ENCODE results near the gene NKPD1.

NKPD1 gene

GRCh38 chr19:45158503-45159209 lies 2.1 kb downstream of the NKPD1 start:
- Histone ChIP-seq H2AFZ (ENCODE audit: low read length) (no peak overlapping the region), H3K27me3 (replicated peaks; ENCODE audit: insufficient read depth, low read length) (peaks cover 42% of the 10 kb centered on the region), H3K79me2 (ENCODE audit: low read length) (no peaks in the 10 kb centered on the region), H3K4me1 (ENCODE audit: low read length) (no peaks in the 10 kb centered on the region), H3K9me2 (replicated peaks; ENCODE audit: insufficient read depth, low read length) (no peaks in the 10 kb centered on the region), H3K36me3 (replicated peaks; ENCODE audit: insufficient read depth, low read length) (no peaks in the 10 kb centered on the region), H3K4me2 (ENCODE audit: low read depth, low read length) (no peak overlapping the region), H3K4me3 (ENCODE audit: low read length) (no peak overlapping the region), H3K27ac (ENCODE audit: low read length) (no peak overlapping the region), H3F3A (ENCODE audit: insufficient read depth, low read length) (no peaks in the 10 kb centered on the region), H3K9ac (ENCODE audit: low read length) (no peak overlapping the region), H4K20me1 (ENCODE audit: insufficient read depth, low read length) (no peaks in the 10 kb centered on the region), H3K9me3 (replicated peaks; ENCODE audit: insufficient read depth, low read length) (no peaks in the 10 kb centered on the region)
- no peak for TF ChIP-seq EZH2 (optimal IDR thresholded peaks at IDR 0.05; ENCODE audit: low read depth, low read length)
- no peak for TF ChIP-seq CTCF (IDR thresholded peaks at IDR 0.05; ENCODE audit: low read length)
- TF ChIP-seq EZH2phosphoT487 (IDR thresholded peaks at IDR 0.05; ENCODE audit: low read length) = no peak
- no peak for DNase-seq

- H3K27ac ChIP-seq (ENCODE audit: low read length) = no peak overlapping the region
- H3F3A ChIP-seq (ENCODE audit: insufficient read depth, low read length) = no peaks in the 10 kb centered on the region
- no peaks in the 10 kb centered on the region for H3K4me1 ChIP-seq (ENCODE audit: low read length)
- H3K9ac ChIP-seq (ENCODE audit: low read length) = no peak overlapping the region
- no peaks in the 10 kb centered on the region for H3K9me3 ChIP-seq (replicated peaks; ENCODE audit: insufficient read depth, low read length)
- H3K9me2 ChIP-seq (replicated peaks; ENCODE audit: insufficient read depth, low read length) = no peaks in the 10 kb centered on the region
- DNase-seq = no peak
- no peaks in the 10 kb centered on the region for H3K36me3 ChIP-seq (replicated peaks; ENCODE audit: insufficient read depth, low read length)
- no peak for TF ChIP-seq CTCF (IDR thresholded peaks at IDR 0.05; ENCODE audit: low read length)
- no peak for TF ChIP-seq EZH2 (optimal IDR thresholded peaks at IDR 0.05; ENCODE audit: low read depth, low read length)
- no peak for TF ChIP-seq EZH2phosphoT487 (IDR thresholded peaks at IDR 0.05; ENCODE audit: low read length)
- no peak overlapping the region for H3K4me3 ChIP-seq (ENCODE audit: low read length)
- no peak overlapping the region for H2AFZ ChIP-seq (ENCODE audit: low read length)
- no peak overlapping the region for H3K4me2 ChIP-seq (ENCODE audit: low read depth, low read length)
- H3K27me3 ChIP-seq (replicated peaks; ENCODE audit: insufficient read depth, low read length) = peaks cover 36% of the 10 kb centered on the region
- no peaks in the 10 kb centered on the region for H3K79me2 ChIP-seq (ENCODE audit: low read length)
- no peaks in the 10 kb centered on the region for H4K20me1 ChIP-seq (ENCODE audit: insufficient read depth, low read length)
Observed at GRCh38 chr19:45156751-45157150, 4.0 kb downstream of the NKPD1 start.

- Histone ChIP-seq H3K4me2 (ENCODE audit: low read depth, low read length) (no peak overlapping the region), H3F3A (ENCODE audit: insufficient read depth, low read length) (no peaks in the 10 kb centered on the region), H3K36me3 (replicated peaks; ENCODE audit: insufficient read depth, low read length) (no peaks in the 10 kb centered on the region), H3K4me1 (ENCODE audit: low read length) (no peaks in the 10 kb centered on the region), H3K27me3 (replicated peaks; ENCODE audit: insufficient read depth, low read length) (peaks cover 30% of the 10 kb centered on the region), H4K20me1 (ENCODE audit: insufficient read depth, low read length) (no peaks in the 10 kb centered on the region), H3K9ac (ENCODE audit: low read length) (no peak overlapping the region), H3K27ac (ENCODE audit: low read length) (no peak overlapping the region), H3K4me3 (ENCODE audit: low read length) (no peak overlapping the region), H3K9me2 (replicated peaks; ENCODE audit: insufficient read depth, low read length) (no peaks in the 10 kb centered on the region), H3K9me3 (replicated peaks; ENCODE audit: insufficient read depth, low read length) (no peaks in the 10 kb centered on the region), H2AFZ (ENCODE audit: low read length) (no peak overlapping the region), H3K79me2 (ENCODE audit: low read length) (no peaks in the 10 kb centered on the region)
- DNase-seq = no peak
- TF ChIP-seq EZH2 (optimal IDR thresholded peaks at IDR 0.05; ENCODE audit: low read depth, low read length) = no peak
- no peak for TF ChIP-seq CTCF (IDR thresholded peaks at IDR 0.05; ENCODE audit: low read length)
- TF ChIP-seq EZH2phosphoT487 (IDR thresholded peaks at IDR 0.05; ENCODE audit: low read length) = no peak
Observed at GRCh38 chr19:45156011-45156630, 4.7 kb downstream of the NKPD1 start.

All from MM.1S (cell line).